Suprapubic skin (tissue), 4 donors: Measurements from ENCODE around the gene HAUS8. TPM values are rescaled to one million over a fixed set of nuclear protein-coding genes. Genes with fewer than 3 reads are reported as not detected.

Experiments
- DNase-seq, 2 donors: peaks; one replicate each; pipeline ENCODE4 v3.0.0-alpha.2; 2019; ENCODE audit warnings: low spot score in 2 of 2
- H3K27ac ChIP-seq: fragments of 200-600 bp; sonication (generic); one replicate; pipeline ENCODE4 v1.5.1; 2019
- H3K27me3 ChIP-seq: fragments of 200-600 bp; sonication (generic); one replicate; pipeline ENCODE4 v1.5.1; 2019
- H3K36me3 ChIP-seq: fragments of 200-600 bp; sonication (generic); one replicate; pipeline ENCODE4 v1.5.1; 2019
- H3K4me1 ChIP-seq: fragments of 200-600 bp; sonication (generic); one replicate; pipeline ENCODE4 v1.5.1; 2019
- H3K4me3 ChIP-seq: fragments of 200-600 bp; sonication (generic); one replicate; pipeline ENCODE4 v1.5.1; 2019; ENCODE audit warnings: mild to moderate bottlenecking
- H3K9me3 ChIP-seq: fragments of 200-600 bp; sonication (generic); one replicate; pipeline ENCODE4 v1.5.1; 2019
- CTCF ChIP-seq, 2 donors: fragments of 200-600 bp in 1 of 2; fragments of 450-650 bp in 1 of 2; sonication (generic) in 1 of 2; IDR thresholded peaks; one replicate each; pipeline ENCODE4 v1.5.1; 2016 to 2019; ENCODE audit warnings: antibody characterized with exemption in 2 of 2, mild to moderate bottlenecking in 1 of 2, moderate library complexity in 1 of 2
- EP300 ChIP-seq: sonication (generic); formaldehyde crosslinking; IDR thresholded peaks from one replicate; pipeline ENCODE4 v1.6.1; 2017; ENCODE audit warnings: antibody characterized with exemption
- POLR2A ChIP-seq, 2 donors: fragments of 450-650 bp; IDR thresholded peaks; one replicate each; pipeline ENCODE4 v1.6.1; 2017; ENCODE audit warnings: antibody characterized with exemption in 2 of 2, mild to moderate bottlenecking in 2 of 2, moderate library complexity in 2 of 2
- POLR2AphosphoS5 ChIP-seq, 3 donors: sonication (generic); formaldehyde crosslinking; IDR thresholded peaks; one replicate each; pipeline ENCODE4 v1.6.1; 2017; ENCODE audit warnings: antibody characterized with exemption in 3 of 3
- WGBS: methylation state at CpG from one replicate; pipeline ENCODE4 v1.1.5; 2018; 5-methylcytosine and 5-hydroxymethylcytosine counted together
- total RNA-seq, 4 donors: library from RNA; depleted of rRNA; stranded (reverse); fragments of >200 nt; gene quantifications; one replicate each; pipeline ENCODE4 v1.1.0, GENCODE V29; 2016

The HAUS8 gene
- total RNA-seq, 4 donors from 2014 or later = 2.4 to 4.1 (median 3.0) TPM

GRCh38 chr19:17070421-17070820 is 4.8 kb downstream of the HAUS8 start:
- Histone ChIP-seq H3K27me3 (no peaks in the 10 kb centered on the region), H3K4me1 (peaks cover 19% of the 10 kb centered on the region), H3K27ac (no peak overlapping the region), H3K9me3 (no peaks in the 10 kb centered on the region), H3K4me3 (no peak overlapping the region), H3K36me3 (peaks cover 17% of the 10 kb centered on the region)
- TF ChIP-seq POLR2AphosphoS5 (IDR thresholded peaks at IDR 0.05) = no peak
- TF ChIP-seq CTCF (IDR thresholded peaks at IDR 0.05) = no peak
- no peak for TF ChIP-seq POLR2A (IDR thresholded peaks at IDR 0.05)
- no peak for TF ChIP-seq EP300
- 88% methylated on average over 12 of the region's 12 CpGs for WGBS
- no peak for DNase-seq

- DNase-seq = no peak
- no peak for TF ChIP-seq CTCF (IDR thresholded peaks at IDR 0.05)
- no peak for TF ChIP-seq EP300
- TF ChIP-seq POLR2A (IDR thresholded peaks at IDR 0.05) = no peak
- TF ChIP-seq POLR2AphosphoS5 (IDR thresholded peaks at IDR 0.05) = no peak
- Histone ChIP-seq H3K36me3 (peaks cover 17% of the 10 kb centered on the region), H3K4me3 (no peak overlapping the region), H3K9me3 (no peaks in the 10 kb centered on the region), H3K27ac (no peak overlapping the region), H3K4me1 (peaks cover 14% of the 10 kb centered on the region), H3K27me3 (no peaks in the 10 kb centered on the region)
- WGBS = 86% methylated on average over 8 of the region's 9 CpGs
Measured at GRCh38 chr19:17069193-17069592, 6.1 kb downstream of the HAUS8 start.

- 85% methylated on average over 2 of the region's 2 CpGs for WGBS
- no peak for DNase-seq
- peaks cover 5% of the 10 kb centered on the region for H3K4me1 ChIP-seq
- no peak overlapping the region for H3K4me3 ChIP-seq
- H3K9me3 ChIP-seq = no peaks in the 10 kb centered on the region
- no peaks in the 10 kb centered on the region for H3K27me3 ChIP-seq
- peaks cover 15% of the 10 kb centered on the region for H3K36me3 ChIP-seq
- no peak overlapping the region for H3K27ac ChIP-seq
- no peak for TF ChIP-seq POLR2A (IDR thresholded peaks at IDR 0.05)
- TF ChIP-seq EP300 = no peak
- no peak for TF ChIP-seq CTCF (IDR thresholded peaks at IDR 0.05)
- TF ChIP-seq POLR2AphosphoS5 (IDR thresholded peaks at IDR 0.05) = no peak
Measured at GRCh38 chr19:17063428-17063827, 11.8 kb downstream of the HAUS8 start.

GRCh38 chr19:17061691-17062090 is 13.6 kb downstream of the HAUS8 start:
- peaks cover 5% of the 10 kb centered on the region for H3K4me1 ChIP-seq
- TF ChIP-seq CTCF (IDR thresholded peaks at IDR 0.05) (no peak), EP300 (no peak), POLR2AphosphoS5 (IDR thresholded peaks at IDR 0.05) (no peak), POLR2A (IDR thresholded peaks at IDR 0.05) (no peak)

GRCh38 chr19:17061205-17061604 is 14.0 kb downstream of the HAUS8 start:
- H3K27ac ChIP-seq = no peak overlapping the region
- peaks cover 3% of the 10 kb centered on the region for H3K9me3 ChIP-seq
- peaks cover 5% of the 10 kb centered on the region for H3K4me1 ChIP-seq
- no peaks in the 10 kb centered on the region for H3K27me3 ChIP-seq
- peaks cover 24% of the 10 kb centered on the region for H3K36me3 ChIP-seq
- no peak for DNase-seq
- TF ChIP-seq CTCF (IDR thresholded peaks at IDR 0.05) (no peak), POLR2A (IDR thresholded peaks at IDR 0.05) (no peak), EP300 (no peak), POLR2AphosphoS5 (IDR thresholded peaks at IDR 0.05) (no peak)
- WGBS = 90% methylated on average over 3 of the region's 3 CpGs
- H3K4me3 ChIP-seq = no peak overlapping the region

More at GRCh38 chr19:17061691-17062090, 13.6 kb downstream of the HAUS8 start:
- peaks cover 24% of the 10 kb centered on the region for H3K36me3 ChIP-seq
- DNase-seq = no peak
- peaks cover 3% of the 10 kb centered on the region for H3K9me3 ChIP-seq
- H3K27me3 ChIP-seq = no peaks in the 10 kb centered on the region
- no peak overlapping the region for H3K27ac ChIP-seq
- H3K4me3 ChIP-seq = no peak overlapping the region
- 92% methylated on average over 7 of the region's 7 CpGs for WGBS
